Gastroesophageal sphincter (tissue), 3 donors: Measurements from ENCODE around the gene BARHL2.

Experiments used
- EP300 ChIP-seq: sonication (generic); formaldehyde crosslinking; IDR thresholded peaks from one replicate; pipeline ENCODE4 v1.6.1; 2017; ENCODE audit warnings: antibody characterized with exemption, mild to moderate bottlenecking
- POLR2A ChIP-seq, 2 donors: fragments of 450-650 bp; IDR thresholded peaks; one replicate each; pipeline ENCODE4 v1.6.1; 2017; ENCODE audit warnings: antibody characterized with exemption in 2 of 2, mild to moderate bottlenecking in 2 of 2, moderate library complexity in 1 of 2
- TF ChIP-seq, protein P1 (sequence below), 4 experiments: fragments of 200-600 bp in 2 of 4; fragments of 450-650 bp in 2 of 4; sonication (generic) in 1 of 4; IDR thresholded peaks; one replicate each; pipeline ENCODE4 v1.5.1; 2017 to 2019; ENCODE audit warnings: antibody characterized with exemption in 4 of 4, mild to moderate bottlenecking in 2 of 4, moderate library complexity in 2 of 4

DNA sequence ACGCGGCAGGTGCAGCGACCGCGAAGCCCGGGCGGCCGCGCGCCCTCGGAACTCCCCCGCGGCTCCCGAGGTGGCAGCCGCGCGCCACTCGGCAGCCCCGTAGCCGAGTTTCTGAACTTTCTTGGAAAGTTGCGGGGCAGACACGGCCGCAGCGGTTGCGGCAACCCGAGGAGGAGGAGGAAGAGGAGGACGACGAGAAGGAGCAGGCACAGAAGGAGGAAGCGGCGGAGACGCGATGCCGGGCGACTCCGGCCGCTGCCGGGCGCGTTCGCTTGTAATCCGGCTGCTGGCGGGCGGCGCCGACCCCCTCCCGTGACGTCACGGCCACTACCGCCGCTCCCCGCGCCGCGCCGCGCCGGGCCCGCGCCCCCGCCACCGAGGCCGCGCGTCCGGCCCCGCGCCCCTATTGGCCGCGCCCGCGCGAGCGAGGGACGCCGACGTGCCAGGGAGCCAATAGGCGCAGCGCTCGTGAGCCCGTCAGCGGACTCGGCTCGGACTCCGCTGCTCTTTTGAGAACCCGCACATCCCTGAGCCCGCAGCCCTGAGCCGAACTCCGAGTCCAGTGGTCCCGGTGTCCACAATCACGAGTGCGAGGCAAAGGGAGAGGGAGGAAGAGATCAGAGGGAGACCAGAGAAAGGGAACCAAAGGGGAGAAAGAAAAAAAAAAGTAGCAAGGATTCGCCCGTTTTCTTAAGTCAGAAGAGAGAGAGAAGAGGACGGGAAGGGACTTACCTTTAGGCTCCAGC is 736 bp upstream of the BARHL2 start:
- TF ChIP-seq, protein P1, sequence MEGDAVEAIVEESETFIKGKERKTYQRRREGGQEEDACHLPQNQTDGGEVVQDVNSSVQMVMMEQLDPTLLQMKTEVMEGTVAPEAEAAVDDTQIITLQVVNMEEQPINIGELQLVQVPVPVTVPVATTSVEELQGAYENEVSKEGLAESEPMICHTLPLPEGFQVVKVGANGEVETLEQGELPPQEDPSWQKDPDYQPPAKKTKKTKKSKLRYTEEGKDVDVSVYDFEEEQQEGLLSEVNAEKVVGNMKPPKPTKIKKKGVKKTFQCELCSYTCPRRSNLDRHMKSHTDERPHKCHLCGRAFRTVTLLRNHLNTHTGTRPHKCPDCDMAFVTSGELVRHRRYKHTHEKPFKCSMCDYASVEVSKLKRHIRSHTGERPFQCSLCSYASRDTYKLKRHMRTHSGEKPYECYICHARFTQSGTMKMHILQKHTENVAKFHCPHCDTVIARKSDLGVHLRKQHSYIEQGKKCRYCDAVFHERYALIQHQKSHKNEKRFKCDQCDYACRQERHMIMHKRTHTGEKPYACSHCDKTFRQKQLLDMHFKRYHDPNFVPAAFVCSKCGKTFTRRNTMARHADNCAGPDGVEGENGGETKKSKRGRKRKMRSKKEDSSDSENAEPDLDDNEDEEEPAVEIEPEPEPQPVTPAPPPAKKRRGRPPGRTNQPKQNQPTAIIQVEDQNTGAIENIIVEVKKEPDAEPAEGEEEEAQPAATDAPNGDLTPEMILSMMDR (IDR thresholded peaks at IDR 0.05), result no peak
- TF ChIP-seq POLR2A (IDR thresholded peaks at IDR 0.05), result no peak
- no peak for TF ChIP-seq EP300
